T follicular helper cell (primary cell): Measurements from ENCODE around the gene APOC1.

Experiments
- DNase-seq: peaks from one replicate; pipeline ENCODE4 v3.0.0-alpha.2; 2020; ENCODE audit warnings: low read depth

The APOC1 gene

GRCh38 chr19:44955505-44956439, 41.4 kb downstream of the APOC1 start:
- no peak for DNase-seq

DNA sequence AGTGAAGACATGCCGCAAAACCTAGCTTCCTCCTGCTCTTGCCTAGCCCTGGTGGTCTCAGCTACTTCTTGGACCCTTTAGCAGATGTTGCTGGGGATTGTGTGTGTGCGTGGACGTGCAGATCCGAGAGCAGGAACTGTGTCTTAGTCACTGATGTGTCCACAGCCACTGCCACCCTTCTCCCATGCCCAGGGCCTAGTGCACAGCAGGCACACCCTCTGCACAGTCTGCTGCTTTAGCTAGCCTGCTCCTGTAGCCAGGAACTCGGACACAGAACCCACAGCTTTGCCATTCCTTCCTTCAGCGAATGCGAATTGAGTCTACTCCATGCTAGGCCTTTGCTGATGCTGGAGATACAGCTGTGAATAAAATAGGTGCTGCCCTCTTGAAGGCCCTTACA, 43.1 kb downstream of the APOC1 start:
- DNase-seq = no peak

- no peak for DNase-seq
Observed at GRCh38 chr19:44958090-44958489, 43.7 kb downstream of the APOC1 start.

DNA sequence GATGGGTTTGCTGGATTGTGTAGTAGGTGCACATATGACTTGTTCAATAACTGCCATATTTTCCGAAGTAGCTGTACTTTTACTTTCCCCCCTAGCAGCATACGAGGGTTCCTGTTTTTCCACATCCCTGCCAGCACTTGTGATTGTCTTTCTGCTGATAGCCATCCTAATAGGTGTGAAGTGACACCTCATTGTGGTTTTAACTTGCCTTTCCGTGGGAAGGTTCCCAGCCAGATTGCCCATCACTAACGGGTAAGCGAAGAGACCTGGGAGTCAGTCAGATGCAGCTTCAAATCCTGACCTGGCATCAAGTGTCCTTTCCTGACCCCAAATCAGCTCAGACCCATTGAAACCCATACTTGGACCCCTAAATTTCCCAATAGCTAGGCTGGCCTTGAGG, 45.3 kb downstream of the APOC1 start:
- no peak for DNase-seq

GRCh38 chr19:44960906-44961728, 46.7 kb downstream of the APOC1 start:
- DNase-seq = no peak

GRCh38 chr19:44961821-44962220, 47.4 kb downstream of the APOC1 start:
- no peak for DNase-seq

DNA sequence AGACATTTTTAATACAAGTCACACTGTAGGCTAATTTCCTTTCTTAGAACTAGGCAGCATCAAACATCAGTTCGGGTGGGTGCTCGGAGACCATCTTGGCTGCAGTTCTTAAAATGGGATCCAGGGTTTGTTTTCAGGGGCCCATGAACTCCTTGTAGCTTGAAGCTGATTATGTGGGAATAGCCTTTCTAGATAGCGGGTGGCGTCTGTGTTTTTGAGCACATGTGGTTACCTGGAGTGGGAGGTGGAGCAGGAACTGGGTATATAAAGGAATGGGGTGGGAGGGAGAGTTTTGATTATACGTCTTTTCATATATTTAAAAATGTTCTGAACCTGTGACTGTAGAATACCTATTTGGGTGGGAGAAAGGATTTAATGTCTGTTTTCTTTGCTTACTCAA, 53.7 kb downstream of the APOC1 start:
- DNase-seq = no peak

GRCh38 chr19:44968670-44969069, 54.3 kb downstream of the APOC1 start:
- no peak for DNase-seq
